SK-N-SH treated with all-trans-retinoic acid at 6 μM for 48 hours (cell line): Measurements from ENCODE around the gene ERG.

Experiments used
- ATAC-seq: fragments of 200-7000 bp; cut with Tn5 transposase; 3 replicates; pipeline ENCODE4 v1.9.1; 2020; ENCODE audit warnings: mild to moderate bottlenecking, moderate library complexity
- ARNTL ChIP-seq: fragments of 450-650 bp; formaldehyde crosslinking; IDR thresholded peaks from 2 replicates; pipeline ENCODE4 v1.5.0; 2020; ENCODE audit warnings: low read depth, mild to moderate bottlenecking, moderate library complexity, borderline replicate concordance
- BACH2 ChIP-seq: fragments of 250-450 bp; sonication (Bioruptor Pico); IDR thresholded peaks from 2 replicates; pipeline ENCODE4 v1.9.0; 2021; ENCODE audit warnings: mild to moderate bottlenecking, borderline replicate concordance
- CREB5 ChIP-seq: fragments of 250-450 bp; sonication (Bioruptor Pico); IDR thresholded peaks from 2 replicates; pipeline ENCODE4 v1.5.1; 2020; ENCODE audit warnings: low read depth, mild to moderate bottlenecking, moderate library complexity
- CSDC2 ChIP-seq: fragments of 250-450 bp; sonication (Bioruptor Pico); IDR thresholded peaks from 2 replicates; pipeline ENCODE4 v1.5.0; 2020; ENCODE audit warnings: mild to moderate bottlenecking, moderate library complexity
- CSRNP3 ChIP-seq: fragments of 250-450 bp; sonication (Bioruptor Pico); IDR thresholded peaks from 2 replicates; pipeline ENCODE4 v1.5.1; 2021; ENCODE audit warnings: mild to moderate bottlenecking, moderate library complexity
- GLIS3 ChIP-seq: fragments of 250-450 bp; sonication (Bioruptor Pico); IDR thresholded peaks from 2 replicates; pipeline ENCODE4 v1.5.0; 2020; ENCODE audit warnings: mild to moderate bottlenecking, moderate library complexity
- ISL1 ChIP-seq: fragments of 250-450 bp; sonication (Bioruptor Pico); IDR thresholded peaks from 2 replicates; pipeline ENCODE4 v2.1.2; 2022; ENCODE audit warnings: mild to moderate bottlenecking, moderate library complexity
- OSR1 ChIP-seq: fragments of 250-450 bp; sonication (Bioruptor Pico); IDR thresholded peaks from 2 replicates; pipeline ENCODE4 v1.8.0; 2022; ENCODE audit warnings: moderate library complexity, mild to moderate bottlenecking, inconsistent platforms
- PATZ1 ChIP-seq: fragments of 250-450 bp; sonication (Bioruptor Pico); IDR thresholded peaks from 2 replicates; pipeline ENCODE4 v1.8.0; 2020; ENCODE audit warnings: mild to moderate bottlenecking, moderate library complexity, borderline replicate concordance
- POU6F1 ChIP-seq: fragments of 250-450 bp; sonication (Bioruptor Pico); IDR thresholded peaks from 2 replicates; pipeline ENCODE4 v1.8.0; 2021; ENCODE audit warnings: low read depth, mild to moderate bottlenecking, moderate library complexity, borderline replicate concordance
- PPARA ChIP-seq: fragments of 250-450 bp; sonication (Bioruptor Pico); IDR thresholded peaks from 2 replicates; pipeline ENCODE4 v1.5.0; 2020; ENCODE audit warnings: mild to moderate bottlenecking, borderline replicate concordance
- RARB ChIP-seq: fragments of 250-450 bp; sonication (Bioruptor Pico); IDR thresholded peaks from 2 replicates; pipeline ENCODE4 v1.8.0; 2021; ENCODE audit warnings: mild to moderate bottlenecking, moderate library complexity
- SNAI2 ChIP-seq: fragments of 250-450 bp; sonication (Bioruptor Pico); IDR thresholded peaks from 2 replicates; pipeline ENCODE4 v1.5.0; 2020; ENCODE audit warnings: mild to moderate bottlenecking, moderate library complexity
- TCF4 ChIP-seq: fragments of 250-450 bp; sonication (Bioruptor Pico); IDR thresholded peaks from 2 replicates; pipeline ENCODE4 v1.8.0; 2021; ENCODE audit warnings: mild to moderate bottlenecking, moderate library complexity, borderline replicate concordance
- TOX ChIP-seq: fragments of 250-450 bp; sonication (Bioruptor Pico); IDR thresholded peaks from 2 replicates; pipeline ENCODE4 v1.8.0; 2021; ENCODE audit warnings: mild to moderate bottlenecking, moderate library complexity, borderline replicate concordance
- TSHZ2 ChIP-seq: fragments of 250-450 bp; sonication (Bioruptor Pico); IDR thresholded peaks from 2 replicates; pipeline ENCODE4 v1.5.0; 2020; ENCODE audit warnings: mild to moderate bottlenecking, moderate library complexity
- ZFP3 ChIP-seq: fragments of 250-450 bp; sonication (Bioruptor Pico); IDR thresholded peaks from 2 replicates; pipeline ENCODE4 v1.5.0; 2020; ENCODE audit warnings: mild to moderate bottlenecking, moderate library complexity
- ZFP30 ChIP-seq: fragments of 450-650 bp; formaldehyde crosslinking; IDR thresholded peaks from 2 replicates; pipeline ENCODE4 v1.5.0; 2022; ENCODE audit warnings: mild to moderate bottlenecking, moderate library complexity
- ZNF565 ChIP-seq: fragments of 450-650 bp; formaldehyde crosslinking; conservative IDR thresholded peaks from 2 replicates; pipeline ENCODE4 v1.5.0; 2020; ENCODE audit warnings: low read depth, mild to moderate bottlenecking, moderate library complexity
- ZNF70 ChIP-seq: fragments of 450-650 bp; formaldehyde crosslinking; IDR thresholded peaks from 2 replicates; pipeline ENCODE4 v1.5.0; 2020; ENCODE audit warnings: mild to moderate bottlenecking, moderate library complexity
- ZNF8 ChIP-seq: fragments of 450-650 bp; formaldehyde crosslinking; IDR thresholded peaks from 2 replicates; pipeline ENCODE4 v1.5.0; 2020; ENCODE audit warnings: mild to moderate bottlenecking, moderate library complexity

Gene ERG

GRCh38 chr21:38531039-38531541 is 32.8 kb upstream of the ERG start:
- ATAC-seq: no peak; the same call in 2 of the 3 replicates
- TF ChIP-seq ZNF70 (no peak), ZNF565 (no peak), POU6F1 (CRISPR knock-in tag) (no peak), CSDC2 (no peak), TSHZ2 (CRISPR knock-in tag) (no peak), CSRNP3 (no peak), ZNF8 (CRISPR knock-in tag) (no peak), ZFP3 (CRISPR knock-in tag) (no peak), ARNTL (CRISPR knock-in tag) (no peak), BACH2 (CRISPR knock-in tag) (no peak), TCF4 (no peak), GLIS3 (CRISPR knock-in tag) (no peak)

- no peak for ATAC-seq
- TF ChIP-seq ISL1 (CRISPR knock-in tag) (no peak), CSDC2 (no peak), CSRNP3 (no peak)
Observed at GRCh38 chr21:38527737-38528136, 29.5 kb upstream of the ERG start.

- ATAC-seq: no peak
- TF ChIP-seq PPARA (CRISPR knock-in tag) (no peak), ZNF8 (CRISPR knock-in tag) (no peak), ISL1 (CRISPR knock-in tag) (no peak), CSRNP3 (no peak), OSR1 (CRISPR knock-in tag) (no peak), RARB (CRISPR knock-in tag) (no peak), PATZ1 (CRISPR knock-in tag) (no peak), GLIS3 (CRISPR knock-in tag) (no peak), TOX (no peak), POU6F1 (CRISPR knock-in tag) (no peak), ZFP3 (CRISPR knock-in tag) (no peak), CSDC2 (no peak), ARNTL (CRISPR knock-in tag) (no peak), CREB5 (CRISPR knock-in tag) (no peak), SNAI2 (no peak), TCF4 (no peak), BACH2 (CRISPR knock-in tag) (no peak), ZFP30 (CRISPR knock-in tag) (no peak)
Observed at GRCh38 chr21:38525454-38525853, 27.2 kb upstream of the ERG start.
